ENCODE measurements around the gene PPP1R16B.

GRCh38 chr20:38940644-38941043, 135.1 kb downstream of the PPP1R16B start:
- TF ChIP-seq CTCF (IDR thresholded peaks at IDR 0.05) (no peak), POLR2A (IDR thresholded peaks at IDR 0.05) (no peak)
